ENCODE results near the gene ZGRF1. TPM values are rescaled to one million over a fixed set of nuclear protein-coding genes. Genes with fewer than 3 reads are reported as not detected.

Gene ZGRF1
- total RNA-seq, 4 donors from 2014 or later: 4.0 to 9.0 (median 4.6) TPM

- Histone ChIP-seq H3K4me3 (no peak overlapping the region), H3K27me3 (no peaks in the 10 kb centered on the region), H3K27ac (no peak overlapping the region), H3K9me3 (no peaks in the 10 kb centered on the region), H3K4me1 (no peaks in the 10 kb centered on the region), H3K36me3 (peaks cover 11 to 100% (median 23%) of the 10 kb centered on the region in 3 donors)
- no peak for DNase-seq
- 27 to 40% methylated on average over 1 of the region's 1 CpG for WGBS, 2 donors
- intact Hi-C loops (cut with DNase I): no loop called here
- TF ChIP-seq POLR2A (IDR thresholded peaks at IDR 0.05): no peak
- TF ChIP-seq, protein P1, sequence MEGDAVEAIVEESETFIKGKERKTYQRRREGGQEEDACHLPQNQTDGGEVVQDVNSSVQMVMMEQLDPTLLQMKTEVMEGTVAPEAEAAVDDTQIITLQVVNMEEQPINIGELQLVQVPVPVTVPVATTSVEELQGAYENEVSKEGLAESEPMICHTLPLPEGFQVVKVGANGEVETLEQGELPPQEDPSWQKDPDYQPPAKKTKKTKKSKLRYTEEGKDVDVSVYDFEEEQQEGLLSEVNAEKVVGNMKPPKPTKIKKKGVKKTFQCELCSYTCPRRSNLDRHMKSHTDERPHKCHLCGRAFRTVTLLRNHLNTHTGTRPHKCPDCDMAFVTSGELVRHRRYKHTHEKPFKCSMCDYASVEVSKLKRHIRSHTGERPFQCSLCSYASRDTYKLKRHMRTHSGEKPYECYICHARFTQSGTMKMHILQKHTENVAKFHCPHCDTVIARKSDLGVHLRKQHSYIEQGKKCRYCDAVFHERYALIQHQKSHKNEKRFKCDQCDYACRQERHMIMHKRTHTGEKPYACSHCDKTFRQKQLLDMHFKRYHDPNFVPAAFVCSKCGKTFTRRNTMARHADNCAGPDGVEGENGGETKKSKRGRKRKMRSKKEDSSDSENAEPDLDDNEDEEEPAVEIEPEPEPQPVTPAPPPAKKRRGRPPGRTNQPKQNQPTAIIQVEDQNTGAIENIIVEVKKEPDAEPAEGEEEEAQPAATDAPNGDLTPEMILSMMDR (IDR thresholded peaks at IDR 0.05): no peak
Observed at GRCh38 chr4:112652216-112652615, 15.5 kb upstream of the ZGRF1 start.

DNA sequence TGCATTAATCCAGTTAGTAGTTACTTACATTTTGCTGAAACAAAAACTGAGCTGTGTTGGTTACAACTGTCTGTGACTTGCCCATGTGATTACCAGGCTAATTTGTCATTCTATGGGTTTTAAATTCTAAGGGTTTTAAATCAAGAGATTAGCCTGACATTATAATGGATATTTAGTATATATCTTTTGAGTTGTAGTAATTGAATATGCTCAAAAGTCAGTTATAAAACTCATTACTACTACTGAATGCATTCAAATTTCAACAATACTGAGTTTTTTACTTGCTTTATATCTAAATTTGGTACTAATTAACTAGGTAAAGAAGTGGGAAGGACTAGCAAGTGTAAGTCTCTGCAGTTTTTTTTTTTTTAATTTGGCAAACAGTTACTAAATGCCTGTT, 14.9 kb upstream of the ZGRF1 start:
- no peak for DNase-seq
- Histone ChIP-seq H3K27me3 (no peaks in the 10 kb centered on the region), H3K27ac (no peak overlapping the region), H3K36me3 (peaks cover 13 to 100% (median 26%) of the 10 kb centered on the region in 3 donors), H3K9me3 (no peaks in the 10 kb centered on the region), H3K4me1 (no peaks in the 10 kb centered on the region), H3K4me3 (no peak overlapping the region)
- intact Hi-C loops (cut with DNase I): no loop called here
- TF ChIP-seq, protein P1 (IDR thresholded peaks at IDR 0.05): no peak
- TF ChIP-seq POLR2A (IDR thresholded peaks at IDR 0.05): no peak

- Histone ChIP-seq H3K36me3 (peaks cover 20 to 100% (median 25%) of the 10 kb centered on the region in 3 donors), H3K9me3 (no peaks in the 10 kb centered on the region), H3K27ac (no peak overlapping the region), H3K4me3 (no peak overlapping the region), H3K27me3 (no peaks in the 10 kb centered on the region), H3K4me1 (no peaks in the 10 kb centered on the region)
- intact Hi-C loops (cut with DNase I): no loop called here
- TF ChIP-seq, protein P1 (IDR thresholded peaks at IDR 0.05): no peak
- TF ChIP-seq POLR2A (IDR thresholded peaks at IDR 0.05): no peak
- no peak for DNase-seq
- WGBS, 2 donors: 59 to 70% methylated on average over 4 of the region's 4 CpGs
Observed at GRCh38 chr4:112650332-112650731, 13.6 kb upstream of the ZGRF1 start.

DNA sequence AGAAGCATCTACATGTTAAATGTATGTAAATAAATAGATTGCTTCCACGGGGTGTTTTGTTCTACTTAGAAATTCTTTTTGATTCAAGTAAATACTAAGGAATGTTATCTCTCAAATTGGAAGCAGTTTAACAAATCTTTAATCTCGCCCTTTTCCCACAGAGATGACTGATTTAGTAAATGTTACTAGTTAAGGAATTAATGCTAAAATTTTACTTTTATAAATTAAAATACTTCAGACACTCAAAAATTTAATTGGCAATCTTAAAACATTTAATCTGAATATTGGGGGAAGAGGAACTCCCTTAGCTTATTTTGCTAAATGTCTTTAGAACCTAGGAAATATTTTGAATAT, 12.3 kb upstream of the ZGRF1 start:
- H3K27ac ChIP-seq: no peak overlapping the region
- no peaks in the 10 kb centered on the region for H3K4me1 ChIP-seq
- TF ChIP-seq, protein P1 (IDR thresholded peaks at IDR 0.05): no peak
- TF ChIP-seq POLR2A (IDR thresholded peaks at IDR 0.05): no peak
- H3K4me3 ChIP-seq: no peak overlapping the region
- WGBS, 2 donors: 59% methylated on average over 2 of the region's 2 CpGs
- intact Hi-C loops (cut with DNase I): no loop called here
- H3K27me3 ChIP-seq: no peaks in the 10 kb centered on the region
- DNase-seq: no peak
- no peaks in the 10 kb centered on the region for H3K9me3 ChIP-seq
- peaks cover 20 to 100% (median 25%) of the 10 kb centered on the region in 3 donors for H3K36me3 ChIP-seq

- intact Hi-C loops (cut with DNase I): no loop called here
- H3K36me3 ChIP-seq: peaks cover 19 to 100% (median 20%) of the 10 kb centered on the region in 3 donors
Observed at GRCh38 chr4:112648263-112649054, 11.8 kb upstream of the ZGRF1 start.

More at GRCh38 chr4:112648263-112649054, 11.8 kb upstream of the ZGRF1 start:
- no peak for DNase-seq
- Histone ChIP-seq H3K4me1 (no peaks in the 10 kb centered on the region), H3K27me3 (no peaks in the 10 kb centered on the region), H3K9me3 (no peaks in the 10 kb centered on the region), H3K4me3 (no peak overlapping the region), H3K27ac (no peak overlapping the region)
- 74 to 75% methylated on average over 3 of the region's 3 CpGs for WGBS, 2 donors
- TF ChIP-seq, protein P1 (IDR thresholded peaks at IDR 0.05): no peak
- no peak for TF ChIP-seq POLR2A (IDR thresholded peaks at IDR 0.05)

All from esophagus squamous epithelium (tissue), 5 donors.